B cell (primary cell): ENCODE data around the gene SRGAP2.
"Not testable (repeated sequence)": the region's sequence is repeated elsewhere in the genome, so short reads cannot be mapped to it uniquely, and the experiment has no call there.

Experiments
- EZH2 ChIP-seq: IDR thresholded peaks from 2 replicates; pipeline ENCODE4 v1.6.1; 2012; ENCODE audit warnings: borderline replicate concordance, low read depth, mild to moderate bottlenecking, moderate library complexity, low read length; ENCODE audit not compliant: insufficient read depth, poor library complexity, severe bottlenecking
- TF ChIP-seq, protein P1 (sequence below): fragments of 200-600 bp; IDR thresholded peaks from one replicate; pipeline ENCODE4 v1.8.0; 2022; ENCODE audit warnings: antibody characterized with exemption, mild to moderate bottlenecking

DNA sequence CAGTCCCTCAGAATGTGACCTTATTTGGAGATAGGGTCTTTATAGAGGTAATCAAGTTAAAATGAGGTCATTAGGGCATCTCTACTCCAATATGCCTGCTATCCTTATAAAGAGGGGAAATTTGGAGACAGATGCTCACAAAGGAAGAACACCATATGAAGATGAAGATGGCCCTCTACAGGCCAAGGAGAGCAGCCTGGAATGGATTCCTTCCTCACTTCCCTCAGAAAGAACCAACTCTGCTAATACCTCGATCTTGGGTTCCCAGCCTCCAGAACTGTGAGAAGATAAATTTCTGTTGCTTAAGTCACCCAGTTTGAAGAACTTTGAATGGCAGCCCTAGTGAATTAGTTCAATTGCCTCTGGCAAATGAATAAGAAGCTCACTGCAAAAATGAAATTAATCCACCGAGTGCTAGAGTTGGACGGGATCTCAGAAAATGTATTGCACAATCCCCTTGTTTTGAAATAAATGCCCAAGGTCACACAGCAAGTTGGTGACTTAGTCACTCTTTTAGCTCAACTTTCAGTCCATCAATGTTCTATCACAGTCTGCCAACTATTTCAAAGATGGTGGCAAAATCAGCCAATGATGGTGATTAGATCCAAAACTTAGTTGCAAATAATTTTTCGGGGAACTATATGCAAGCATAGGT is 27.8 kb upstream of the SRGAP2 start:
- TF ChIP-seq EZH2 = not testable (repeated sequence)
- TF ChIP-seq, protein P1, sequence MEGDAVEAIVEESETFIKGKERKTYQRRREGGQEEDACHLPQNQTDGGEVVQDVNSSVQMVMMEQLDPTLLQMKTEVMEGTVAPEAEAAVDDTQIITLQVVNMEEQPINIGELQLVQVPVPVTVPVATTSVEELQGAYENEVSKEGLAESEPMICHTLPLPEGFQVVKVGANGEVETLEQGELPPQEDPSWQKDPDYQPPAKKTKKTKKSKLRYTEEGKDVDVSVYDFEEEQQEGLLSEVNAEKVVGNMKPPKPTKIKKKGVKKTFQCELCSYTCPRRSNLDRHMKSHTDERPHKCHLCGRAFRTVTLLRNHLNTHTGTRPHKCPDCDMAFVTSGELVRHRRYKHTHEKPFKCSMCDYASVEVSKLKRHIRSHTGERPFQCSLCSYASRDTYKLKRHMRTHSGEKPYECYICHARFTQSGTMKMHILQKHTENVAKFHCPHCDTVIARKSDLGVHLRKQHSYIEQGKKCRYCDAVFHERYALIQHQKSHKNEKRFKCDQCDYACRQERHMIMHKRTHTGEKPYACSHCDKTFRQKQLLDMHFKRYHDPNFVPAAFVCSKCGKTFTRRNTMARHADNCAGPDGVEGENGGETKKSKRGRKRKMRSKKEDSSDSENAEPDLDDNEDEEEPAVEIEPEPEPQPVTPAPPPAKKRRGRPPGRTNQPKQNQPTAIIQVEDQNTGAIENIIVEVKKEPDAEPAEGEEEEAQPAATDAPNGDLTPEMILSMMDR = not testable (repeated sequence)
